ENCODE data around the gene ATP10D.

ATP10D gene

DNA sequence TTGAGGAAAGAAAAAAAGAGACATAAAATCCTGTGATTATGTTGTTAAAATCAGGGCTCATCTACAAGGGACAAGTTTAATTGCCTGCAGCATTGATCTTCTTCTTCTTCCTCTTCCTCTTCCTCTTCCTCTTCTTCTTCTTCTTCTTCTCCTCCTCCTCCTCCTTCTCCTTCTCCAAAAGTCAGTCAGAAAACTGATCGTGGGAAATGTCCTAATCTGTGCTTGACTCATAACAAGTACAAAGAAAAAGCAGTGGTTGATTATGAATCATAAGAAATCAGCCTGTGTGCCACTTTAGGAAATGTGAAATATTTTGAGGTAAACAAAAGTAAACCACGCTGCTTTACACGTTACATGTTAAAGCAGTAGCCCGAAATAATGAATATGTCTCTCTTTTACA is 2.7 kb upstream of the ATP10D start:
- Histone ChIP-seq H2AK5ac (ENCODE audit: low read depth, low read length) (no peak overlapping the region), H3K4me2 (ENCODE audit: insufficient read depth, low read length, poor library complexity, severe bottlenecking) (no peak overlapping the region), H2BK120ac (ENCODE audit: low read depth, low read length) (no peak overlapping the region), H3K9me3 (replicated peaks in 1 of 2; ENCODE audit: control insufficient read depth in 2 of 2, insufficient read depth in 1 of 2, low read depth in 1 of 2, low read length in 2 of 2) (no peaks in the 10 kb centered on the region), H3K18ac (ENCODE audit: low read length) (no peak overlapping the region), H2BK15ac (ENCODE audit: low read length) (no peak overlapping the region), H3K23ac (ENCODE audit: low read depth, low read length, poor library complexity) (no peak overlapping the region), H3K4me1 (ENCODE audit: control insufficient read depth in 2 of 2, insufficient read depth in 1 of 2, low read depth in 1 of 2, low read length in 2 of 2) (peaks cover 2 to 4% of the 10 kb centered on the region in 2 donors), H3K36me3 (replicated peaks in 1 of 2; ENCODE audit: control insufficient read depth in 2 of 2, insufficient read depth in 2 of 2, low read length in 2 of 2) (no peaks in the 10 kb centered on the region), H4K8ac (ENCODE audit: low read depth, low read length) (no peak overlapping the region), H3K4me3 (ENCODE audit: low read length in 2 of 2) (no peak overlapping the region), H3K4ac (ENCODE audit: low read length) (no peak overlapping the region), H3K27ac (replicated peaks; ENCODE audit: low read length) (no peak overlapping the region), H3K27me3 (ENCODE audit: control insufficient read depth in 3 of 3, insufficient read depth in 3 of 3, low read depth in 1 of 3, low read length in 3 of 3) (peaks cover 0 to 20% (median 0%) of the 10 kb centered on the region in 3 experiments), H2BK5ac (ENCODE audit: low read length) (no peak overlapping the region), H2BK12ac (ENCODE audit: low read length) (no peak overlapping the region), H3K79me1 (ENCODE audit: low read depth, low read length) (no peaks in the 10 kb centered on the region), H3K9ac (ENCODE audit: low read depth, low read length, poor library complexity) (no peak overlapping the region), H2AFZ (ENCODE audit: low read length) (no peak overlapping the region), H4K91ac (ENCODE audit: low read depth, low read length, poor library complexity) (no peak overlapping the region), H3K14ac (ENCODE audit: low read length) (no peak overlapping the region)
- WGBS, 2 donors (ENCODE audit: extremely low coverage in 2 of 2, insufficient read length in 2 of 2, insufficient replicate concordance in 1 of 2), result no CpG with 5 or more reads among the region's 4 CpGs
- no peak for DNase-seq (ENCODE audit: low spot score)

- H3K18ac ChIP-seq (ENCODE audit: low read length), result no peak overlapping the region
- H3K4me2 ChIP-seq (ENCODE audit: insufficient read depth, low read length, poor library complexity, severe bottlenecking), result no peak overlapping the region
- no peak overlapping the region for H2BK15ac ChIP-seq (ENCODE audit: low read length)
- no peak overlapping the region for H4K91ac ChIP-seq (ENCODE audit: low read depth, low read length, poor library complexity)
- no peak overlapping the region for H2BK120ac ChIP-seq (ENCODE audit: low read depth, low read length)
- H3K4me3 ChIP-seq (ENCODE audit: low read length in 2 of 2), result no peak overlapping the region
- no peak overlapping the region for H3K23ac ChIP-seq (ENCODE audit: low read depth, low read length, poor library complexity)
- H3K4me1 ChIP-seq (ENCODE audit: control insufficient read depth in 2 of 2, insufficient read depth in 1 of 2, low read depth in 1 of 2, low read length in 2 of 2), result peaks cover 2 to 4% of the 10 kb centered on the region in 2 donors
- peaks cover 1 to 2% of the 10 kb centered on the region in 2 donors for H3K9me3 ChIP-seq (replicated peaks in 1 of 2; ENCODE audit: control insufficient read depth in 2 of 2, insufficient read depth in 1 of 2, low read depth in 1 of 2, low read length in 2 of 2)
- H3K79me1 ChIP-seq (ENCODE audit: low read depth, low read length), result no peaks in the 10 kb centered on the region
- no peaks in the 10 kb centered on the region for H3K36me3 ChIP-seq (replicated peaks in 1 of 2; ENCODE audit: control insufficient read depth in 2 of 2, insufficient read depth in 2 of 2, low read length in 2 of 2)
- no peak overlapping the region for H4K8ac ChIP-seq (ENCODE audit: low read depth, low read length)
- H2AFZ ChIP-seq (ENCODE audit: low read length), result no peak overlapping the region
- no peak overlapping the region for H2BK5ac ChIP-seq (ENCODE audit: low read length)
- H2AK5ac ChIP-seq (ENCODE audit: low read depth, low read length), result no peak overlapping the region
- peaks cover 0 to 17% (median 0%) of the 10 kb centered on the region in 3 experiments for H3K27me3 ChIP-seq (ENCODE audit: control insufficient read depth in 3 of 3, insufficient read depth in 3 of 3, low read depth in 1 of 3, low read length in 3 of 3)
- H3K14ac ChIP-seq (ENCODE audit: low read length), result no peak overlapping the region
- WGBS, 2 donors (ENCODE audit: extremely low coverage in 2 of 2, insufficient read length in 2 of 2, insufficient replicate concordance in 1 of 2), result no CpG with 5 or more reads among the region's 3 CpGs
- no peak for DNase-seq (ENCODE audit: low spot score)
- no peak overlapping the region for H3K27ac ChIP-seq (replicated peaks; ENCODE audit: low read length)
- H3K9ac ChIP-seq (ENCODE audit: low read depth, low read length, poor library complexity), result no peak overlapping the region
- H3K4ac ChIP-seq (ENCODE audit: low read length), result no peak overlapping the region
- no peak overlapping the region for H2BK12ac ChIP-seq (ENCODE audit: low read length)
These were observed 1.3 kb upstream of the ATP10D start for GRCh38 chr4:47483745-47484144.

DNA sequence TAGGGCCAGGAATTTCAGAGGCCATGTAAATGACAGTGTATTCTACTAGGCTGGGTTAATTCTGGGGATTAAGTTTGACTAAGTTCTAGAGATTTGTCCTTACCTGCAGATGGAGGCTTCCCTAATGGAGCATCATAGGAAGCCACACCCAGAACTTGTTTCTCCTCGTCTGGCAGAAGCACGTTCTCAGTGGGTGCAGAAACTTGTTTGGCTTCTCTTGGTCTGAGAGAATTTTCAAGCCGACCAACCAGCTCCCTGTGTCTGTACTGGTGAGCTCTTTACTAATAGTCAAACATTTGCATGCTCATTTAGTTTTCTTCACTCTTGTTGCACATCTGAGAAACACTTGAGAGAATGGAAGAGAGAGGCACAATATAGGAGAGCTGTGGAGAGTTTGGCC is 907 bp upstream of the ATP10D start:
- Histone ChIP-seq H3K4me3 (ENCODE audit: low read length in 2 of 2) (no peak overlapping the region), H3K14ac (ENCODE audit: low read length) (no peak overlapping the region)

DNA sequence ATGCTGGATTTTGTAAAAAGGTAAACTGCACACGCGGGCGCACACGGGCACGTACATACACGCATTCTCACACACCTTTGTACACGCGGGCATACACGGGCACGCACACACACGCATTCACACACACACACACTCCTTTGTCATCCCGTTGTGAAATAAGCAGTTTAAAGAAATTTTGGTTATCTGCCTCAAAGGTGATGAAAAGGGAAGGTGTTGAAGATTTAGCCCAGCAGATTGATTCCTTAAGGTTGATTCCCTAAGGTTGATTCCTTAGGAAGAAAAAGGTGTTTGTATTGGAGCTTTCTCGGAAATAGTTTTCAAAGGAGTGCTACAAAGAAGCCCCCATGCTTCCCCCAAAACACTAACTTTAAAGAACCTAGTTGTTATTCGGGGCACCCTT is 693 bp downstream of the ATP10D start:
- no peak for DNase-seq (ENCODE audit: low spot score)
- H3K36me3 ChIP-seq (replicated peaks in 1 of 2; ENCODE audit: control insufficient read depth in 2 of 2, insufficient read depth in 2 of 2, low read length in 2 of 2), result no peaks in the 10 kb centered on the region
- peaks cover 0 to 9% (median 0%) of the 10 kb centered on the region in 3 experiments for H3K27me3 ChIP-seq (ENCODE audit: control insufficient read depth in 3 of 3, insufficient read depth in 3 of 3, low read depth in 1 of 3, low read length in 3 of 3)
- H3K18ac ChIP-seq (ENCODE audit: low read length), result no peak overlapping the region
- peak overlapping the region; percentile 58 to 69 for H3K4me3 ChIP-seq (ENCODE audit: low read length in 2 of 2)
- H3K79me1 ChIP-seq (ENCODE audit: low read depth, low read length), result no peaks in the 10 kb centered on the region
- no peak overlapping the region for H3K27ac ChIP-seq (replicated peaks; ENCODE audit: low read length)
- no peak overlapping the region for H4K8ac ChIP-seq (ENCODE audit: low read depth, low read length)
- peak overlapping the region; percentile 56 for H3K4me2 ChIP-seq (ENCODE audit: insufficient read depth, low read length, poor library complexity, severe bottlenecking)
- H2BK15ac ChIP-seq (ENCODE audit: low read length), result no peak overlapping the region
- peaks cover 1 to 6% of the 10 kb centered on the region in 2 donors for H3K9me3 ChIP-seq (replicated peaks in 1 of 2; ENCODE audit: control insufficient read depth in 2 of 2, insufficient read depth in 1 of 2, low read depth in 1 of 2, low read length in 2 of 2)
- no peak overlapping the region for H3K9ac ChIP-seq (ENCODE audit: low read depth, low read length, poor library complexity)
- H3K23ac ChIP-seq (ENCODE audit: low read depth, low read length, poor library complexity), result no peak overlapping the region
- no peak overlapping the region for H2AK5ac ChIP-seq (ENCODE audit: low read depth, low read length)
- no peak overlapping the region for H2BK12ac ChIP-seq (ENCODE audit: low read length)
- peaks cover 2 to 4% of the 10 kb centered on the region in 2 donors for H3K4me1 ChIP-seq (ENCODE audit: control insufficient read depth in 2 of 2, insufficient read depth in 1 of 2, low read depth in 1 of 2, low read length in 2 of 2)
- H4K91ac ChIP-seq (ENCODE audit: low read depth, low read length, poor library complexity), result no peak overlapping the region
- WGBS, 2 donors (ENCODE audit: extremely low coverage in 2 of 2, insufficient read length in 2 of 2, insufficient replicate concordance in 1 of 2), result no CpG with 5 or more reads among the region's 14 CpGs
- no peak overlapping the region for H3K14ac ChIP-seq (ENCODE audit: low read length)
- no peak overlapping the region for H2BK5ac ChIP-seq (ENCODE audit: low read length)
- no peak overlapping the region for H2BK120ac ChIP-seq (ENCODE audit: low read depth, low read length)
- peak overlapping the region; percentile 95 for H2AFZ ChIP-seq (ENCODE audit: low read length)
- no peak overlapping the region for H3K4ac ChIP-seq (ENCODE audit: low read length)

More for the DNA sequence above, 907 bp upstream of the ATP10D start:
- Histone ChIP-seq H2BK120ac (ENCODE audit: low read depth, low read length) (no peak overlapping the region), H3K36me3 (replicated peaks in 1 of 2; ENCODE audit: control insufficient read depth in 2 of 2, insufficient read depth in 2 of 2, low read length in 2 of 2) (no peaks in the 10 kb centered on the region), H3K27me3 (ENCODE audit: control insufficient read depth in 3 of 3, insufficient read depth in 3 of 3, low read depth in 1 of 3, low read length in 3 of 3) (peaks cover 0 to 12% (median 0%) of the 10 kb centered on the region in 3 experiments), H3K27ac (replicated peaks; ENCODE audit: low read length) (no peak overlapping the region), H2AK5ac (ENCODE audit: low read depth, low read length) (no peak overlapping the region), H3K4ac (ENCODE audit: low read length) (no peak overlapping the region), H3K79me1 (ENCODE audit: low read depth, low read length) (no peaks in the 10 kb centered on the region), H3K9me3 (replicated peaks in 1 of 2; ENCODE audit: control insufficient read depth in 2 of 2, insufficient read depth in 1 of 2, low read depth in 1 of 2, low read length in 2 of 2) (peaks cover 1 to 6% of the 10 kb centered on the region in 2 donors), H3K18ac (ENCODE audit: low read length) (no peak overlapping the region), H3K9ac (ENCODE audit: low read depth, low read length, poor library complexity) (no peak overlapping the region), H3K4me1 (ENCODE audit: control insufficient read depth in 2 of 2, insufficient read depth in 1 of 2, low read depth in 1 of 2, low read length in 2 of 2) (peaks cover 2 to 4% of the 10 kb centered on the region in 2 donors), H4K91ac (ENCODE audit: low read depth, low read length, poor library complexity) (no peak overlapping the region), H2BK5ac (ENCODE audit: low read length) (no peak overlapping the region), H3K4me2 (ENCODE audit: insufficient read depth, low read length, poor library complexity, severe bottlenecking) (no peak overlapping the region), H2BK12ac (ENCODE audit: low read length) (no peak overlapping the region), H2AFZ (ENCODE audit: low read length) (peak overlapping the region; percentile 21), H3K23ac (ENCODE audit: low read depth, low read length, poor library complexity) (no peak overlapping the region), H2BK15ac (ENCODE audit: low read length) (no peak overlapping the region), H4K8ac (ENCODE audit: low read depth, low read length) (no peak overlapping the region)
- DNase-seq (ENCODE audit: low spot score), result no peak
- no CpG with 5 or more reads among the region's 3 CpGs for WGBS, 2 donors (ENCODE audit: extremely low coverage in 2 of 2, insufficient read length in 2 of 2, insufficient replicate concordance in 1 of 2)

Data from neuronal stem cell (in vitro differentiated cells).